Activated naive CD4-positive, alpha-beta T cell treated with anti-CD3 and anti-CD28 coated beads for 36 hours (primary cell): ENCODE measurements around the gene SIGLEC14. TPM values are rescaled to one million over a fixed set of nuclear protein-coding genes. Genes with fewer than 3 reads are reported as not detected.
A peak's percentile ranks its signal among the peaks of the same experiment; 100 is the strongest.
"Not testable (repeated sequence)": the region's sequence is repeated elsewhere in the genome, so short reads cannot be mapped to it uniquely, and the experiment has no call there.

ENCODE experiments used
- CTCF ChIA-PET: fragments of 350-600 bp; sonication (Branson Sonifier 250); formaldehyde crosslinking; loops from one replicate; lab custom pipeline; 2021; ENCODE audit warnings: antibody characterized with exemption; lab: Charles Lee
- DNase-seq: peaks from one replicate; pipeline ENCODE4 v3.0.0-alpha.2; 2020
- H3K27ac Mint-ChIP-seq: one replicate; pipeline ENCODE4 v1.8.0; 2021; ENCODE audit warnings: mild to moderate bottlenecking, mixed read lengths
- H3K27me3 Mint-ChIP-seq: one replicate; pipeline ENCODE4 v1.8.0; 2021; ENCODE audit warnings: low read depth, mixed read lengths
- H3K36me3 Mint-ChIP-seq: one replicate; pipeline ENCODE4 v1.8.0; 2021; ENCODE audit warnings: low read depth, mixed read lengths
- H3K4me1 Mint-ChIP-seq: one replicate; pipeline ENCODE4 v1.8.0; 2021; ENCODE audit warnings: low read depth, mixed read lengths
- H3K4me3 Mint-ChIP-seq: one replicate; pipeline ENCODE4 v1.8.0; 2021; ENCODE audit warnings: mild to moderate bottlenecking, moderate library complexity, mixed read lengths
- H3K9me3 Mint-ChIP-seq: one replicate; pipeline ENCODE4 v1.8.0; 2021; ENCODE audit warnings: mixed read lengths
- intact Hi-C: fragments of 100-400 bp; cut with micrococcal nuclease; formaldehyde crosslinking; loops from one replicate; pipeline ENCODE4 v1.15.1; 2023
- total RNA-seq, 2 experiments: library from RNA; stranded (reverse); gene quantifications; one replicate each; pipeline ENCODE4 v1.2.3, GENCODE V29; 2021

SIGLEC14 gene, protein sequence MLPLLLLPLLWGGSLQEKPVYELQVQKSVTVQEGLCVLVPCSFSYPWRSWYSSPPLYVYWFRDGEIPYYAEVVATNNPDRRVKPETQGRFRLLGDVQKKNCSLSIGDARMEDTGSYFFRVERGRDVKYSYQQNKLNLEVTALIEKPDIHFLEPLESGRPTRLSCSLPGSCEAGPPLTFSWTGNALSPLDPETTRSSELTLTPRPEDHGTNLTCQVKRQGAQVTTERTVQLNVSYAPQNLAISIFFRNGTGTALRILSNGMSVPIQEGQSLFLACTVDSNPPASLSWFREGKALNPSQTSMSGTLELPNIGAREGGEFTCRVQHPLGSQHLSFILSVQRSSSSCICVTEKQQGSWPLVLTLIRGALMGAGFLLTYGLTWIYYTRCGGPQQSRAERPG
- total RNA-seq = not detected

DNA sequence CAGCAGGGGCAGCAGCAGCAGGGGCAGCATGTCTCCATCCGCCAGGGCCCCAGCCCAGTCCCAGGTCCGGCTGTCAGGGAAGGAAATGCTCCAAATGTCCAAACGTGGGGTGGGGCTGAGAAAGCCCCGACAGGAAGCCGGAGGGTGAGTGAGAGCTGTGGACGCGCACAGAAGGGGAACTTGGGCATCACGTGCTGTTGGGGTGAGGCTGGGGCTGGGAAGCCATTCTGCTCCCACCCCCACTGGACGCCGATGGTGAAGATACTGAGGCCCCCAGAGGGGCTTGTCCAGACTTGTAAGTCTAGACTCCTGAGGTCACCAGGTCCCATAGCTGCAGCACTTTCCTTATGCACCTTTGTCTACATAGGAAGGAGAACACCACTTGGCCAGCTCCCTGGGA, at the start of gene SIGLEC14:
TSS of gene SIGLEC14 (minus strand) at position 96 of the 400 bp plus-strand sequence. CDS start at position 30, 66 bp downstream.
- H3K27ac Mint-ChIP-seq, DNase-seq, H3K36me3 Mint-ChIP-seq, intact Hi-C loops, H3K4me1 Mint-ChIP-seq, H3K9me3 Mint-ChIP-seq, H3K4me3 Mint-ChIP-seq: not testable (repeated sequence)
- CTCF ChIA-PET = interaction anchor here (1.2 to 1.4 kb wide), 2 partner anchors 10 to 14 kb away, joined by 3 read pairs; no protein-coding TSS in a partner anchor
- H3K27me3 Mint-ChIP-seq = peaks cover 19% of the 10 kb centered on the region

DNA sequence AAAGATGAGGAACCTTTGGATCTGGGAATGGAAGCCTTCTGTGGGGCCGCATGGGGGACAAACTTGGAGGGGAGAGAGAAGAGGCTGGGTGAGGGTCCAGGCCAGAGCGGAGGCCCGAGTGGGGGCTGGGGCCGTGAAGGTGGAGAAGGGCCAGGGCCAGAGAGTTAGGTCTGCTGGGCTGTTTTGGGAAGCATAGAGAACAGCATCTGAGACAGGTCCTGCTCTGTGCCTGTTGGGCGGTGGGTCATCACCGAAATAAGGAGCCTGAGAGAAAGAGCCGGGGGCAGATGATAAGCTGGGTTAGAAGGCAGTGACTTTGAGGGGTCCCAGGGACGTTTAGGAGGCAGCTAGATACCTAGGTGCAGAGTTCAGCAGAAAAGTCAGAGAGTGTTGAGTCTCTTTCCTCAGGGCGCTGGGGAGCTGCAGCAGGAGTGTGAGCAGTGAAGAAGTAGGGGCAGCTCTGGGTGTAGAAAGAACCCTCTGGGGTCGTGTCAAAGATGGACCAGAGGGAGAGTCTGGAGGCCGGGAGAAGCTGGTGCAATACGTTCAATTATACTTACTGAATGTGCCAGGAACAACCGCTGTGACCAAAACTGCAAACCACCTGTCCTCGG, 49.2 kb upstream of the SIGLEC14 start:
- intact Hi-C loops = no loop called here
- H3K27ac Mint-ChIP-seq = no peak overlapping the region
- CTCF ChIA-PET = interaction anchor here (1.1 kb wide), 1 partner anchor 38 kb away, joined by 3 read pairs; no protein-coding TSS in a partner anchor
- no peak for DNase-seq
- no peak overlapping the region for H3K4me3 Mint-ChIP-seq
- peaks cover 6% of the 10 kb centered on the region for H3K4me1 Mint-ChIP-seq
- H3K36me3 Mint-ChIP-seq = peaks cover 3% of the 10 kb centered on the region
- no peaks in the 10 kb centered on the region for H3K9me3 Mint-ChIP-seq
- H3K27me3 Mint-ChIP-seq = no peaks in the 10 kb centered on the region

DNA sequence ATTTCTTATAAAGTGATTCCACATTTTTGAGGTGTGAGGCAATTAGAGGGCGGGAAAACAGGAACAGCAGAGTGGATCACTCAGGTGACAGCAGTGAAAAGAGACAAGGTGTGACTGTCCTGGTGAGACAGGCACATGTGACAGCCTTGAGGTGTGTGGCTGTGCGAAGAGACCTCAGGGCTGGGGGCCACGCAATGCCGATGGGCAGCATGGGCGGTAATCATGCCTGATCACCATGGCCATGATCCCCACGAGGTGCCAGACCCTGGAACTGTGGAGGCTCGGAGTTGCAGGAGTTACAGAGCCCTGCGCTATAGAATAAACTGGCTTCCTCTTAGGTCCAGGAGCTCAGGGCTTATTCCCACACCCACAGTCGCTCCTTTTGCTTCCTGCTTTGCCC, 48.5 kb upstream of the SIGLEC14 start:
- intact Hi-C loops = no loop called here
- Mint-ChIP-seq H3K4me1 (peaks cover 6% of the 10 kb centered on the region), H3K9me3 (no peaks in the 10 kb centered on the region), H3K27ac (no peak overlapping the region), H3K36me3 (peaks cover 3% of the 10 kb centered on the region), H3K4me3 (no peak overlapping the region), H3K27me3 (no peaks in the 10 kb centered on the region)
- CTCF ChIA-PET = no interaction called here
- no peak for DNase-seq

DNA sequence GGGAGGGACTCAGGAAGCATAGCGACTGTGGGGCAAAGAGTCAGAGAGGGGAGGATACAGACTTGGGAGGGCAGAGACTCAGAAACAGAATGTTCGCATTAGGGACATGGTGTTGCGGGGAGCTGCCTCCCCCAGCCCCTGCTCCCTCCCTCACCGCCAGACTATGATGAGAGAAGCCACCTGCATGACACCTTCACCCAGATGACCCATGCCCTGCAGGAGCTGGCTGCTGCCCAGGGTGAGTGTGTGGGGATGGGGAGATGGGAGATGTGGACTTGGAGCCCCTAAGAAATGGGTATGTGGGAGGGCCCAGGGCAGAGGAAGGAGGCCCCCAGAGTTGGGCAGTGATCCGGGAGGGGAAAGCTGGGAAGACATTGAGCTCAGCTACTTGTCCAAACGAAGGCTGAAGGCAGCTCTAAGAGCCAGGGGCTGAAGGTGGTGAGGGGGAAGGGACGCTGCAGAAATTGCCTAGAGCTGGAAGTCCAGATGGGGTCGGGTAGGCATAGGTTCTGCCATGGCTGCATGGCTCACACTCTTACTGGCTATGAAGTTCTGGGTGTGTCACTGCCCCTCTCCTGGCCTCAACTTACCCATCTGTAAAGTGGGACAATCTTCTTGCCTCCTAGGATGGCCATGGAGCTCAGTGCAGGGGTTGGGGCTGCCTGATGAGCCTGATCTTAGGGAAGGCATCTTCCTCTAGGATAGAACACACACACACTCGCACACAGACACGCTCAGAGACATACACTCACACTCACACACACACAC, 47.9 kb upstream of the SIGLEC14 start:
- Mint-ChIP-seq H3K4me1 (peaks cover 6% of the 10 kb centered on the region), H3K36me3 (peaks cover 3% of the 10 kb centered on the region), H3K9me3 (no peaks in the 10 kb centered on the region), H3K27me3 (no peaks in the 10 kb centered on the region), H3K27ac (no peak overlapping the region), H3K4me3 (no peak overlapping the region)
- no peak for DNase-seq
- CTCF ChIA-PET = interaction anchor here (0.8 kb wide), 1 partner anchor 221 kb away, joined by 3 read pairs; no protein-coding TSS in a partner anchor
- intact Hi-C loops = no loop called here

DNA sequence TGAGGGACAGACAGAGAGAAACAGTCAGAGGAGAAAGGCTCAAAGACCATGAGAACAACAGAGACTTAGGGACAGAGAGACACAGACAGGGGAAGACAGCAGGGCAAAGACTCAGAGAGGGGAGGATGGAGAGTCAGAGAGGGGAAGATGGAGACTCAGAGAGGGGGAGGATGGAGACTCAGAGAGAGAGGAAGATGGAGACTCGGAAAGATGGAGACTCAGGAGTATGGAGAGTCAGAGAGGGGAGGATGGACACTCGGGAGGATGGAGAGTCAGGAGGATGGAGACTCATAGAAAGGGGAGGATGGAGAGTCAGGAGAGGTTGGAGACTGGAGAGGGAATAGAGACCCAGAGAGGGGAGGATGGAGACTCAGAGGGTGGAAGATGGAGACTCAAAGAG, 47.2 kb upstream of the SIGLEC14 start:
- H3K36me3 Mint-ChIP-seq = peaks cover 3% of the 10 kb centered on the region
- DNase-seq = no peak
- H3K27ac Mint-ChIP-seq = no peak overlapping the region
- H3K9me3 Mint-ChIP-seq = no peaks in the 10 kb centered on the region
- no peaks in the 10 kb centered on the region for H3K27me3 Mint-ChIP-seq
- H3K4me1 Mint-ChIP-seq = peaks cover 6% of the 10 kb centered on the region
- H3K4me3 Mint-ChIP-seq = no peak overlapping the region
- intact Hi-C loops = no loop called here
- CTCF ChIA-PET = no interaction called here

DNA sequence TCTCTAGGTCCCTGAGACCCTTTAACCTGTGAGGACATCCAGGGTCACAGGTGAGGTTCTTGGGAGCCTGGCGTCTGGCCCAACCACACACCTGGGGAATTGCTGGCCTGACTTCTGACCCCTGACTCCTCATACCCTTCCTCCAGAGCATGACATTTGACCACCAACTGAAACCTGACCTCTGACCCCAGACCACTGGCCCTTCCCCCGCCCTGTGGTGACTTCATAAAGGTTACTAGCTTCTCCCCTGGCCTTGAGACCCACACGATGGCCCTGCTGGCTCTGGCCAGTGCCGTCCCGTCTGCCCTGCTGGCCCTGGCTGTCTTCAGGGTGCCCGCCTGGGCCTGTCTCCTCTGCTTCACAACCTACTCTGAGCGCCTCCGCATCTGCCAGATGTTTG, 46.6 kb upstream of the SIGLEC14 start, which contains the start of gene SPACA6:
TSS of gene SPACA6 (plus strand) at position 71 of the 400 bp plus-strand sequence. CDS start at position 268, 197 bp downstream.
- CTCF ChIA-PET = no interaction called here

DNA sequence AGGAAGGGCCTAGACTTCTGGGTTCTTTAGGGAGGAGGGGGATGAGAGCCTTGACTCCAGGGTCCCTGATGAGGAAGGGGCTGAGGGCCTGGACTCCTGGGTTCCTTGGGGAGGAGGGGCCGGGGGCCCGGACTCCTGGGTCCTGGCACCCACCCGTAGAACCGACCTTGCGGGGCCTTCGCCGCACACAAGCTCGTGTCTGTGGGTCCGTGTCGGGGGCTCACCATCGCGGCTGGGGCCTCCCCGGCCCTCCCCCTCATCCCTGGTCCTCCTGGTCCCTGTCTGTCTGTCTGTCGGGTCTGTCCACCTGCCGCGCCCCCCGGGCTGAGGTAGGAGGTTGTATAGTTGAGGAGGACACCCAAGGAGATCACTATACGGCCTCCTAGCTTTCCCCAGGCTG, 45.8 kb upstream of the SIGLEC14 start:
- CTCF ChIA-PET = no interaction called here
- intact Hi-C loops = no loop called here

More for the DNA sequence above, 46.6 kb upstream of the SIGLEC14 start, which contains the start of gene SPACA6:
- intact Hi-C loops = no loop called here
- Mint-ChIP-seq H3K27ac (no peak within 1 kb of the TSS), H3K4me3 (no peak within 1 kb of the TSS), H3K4me1 (peaks cover 11% of the 10 kb centered on the region), H3K36me3 (peaks cover 3% of the 10 kb centered on the region), H3K9me3 (no peaks in the 10 kb centered on the region), H3K27me3 (no peaks in the 10 kb centered on the region)
- no peak for DNase-seq

DNA sequence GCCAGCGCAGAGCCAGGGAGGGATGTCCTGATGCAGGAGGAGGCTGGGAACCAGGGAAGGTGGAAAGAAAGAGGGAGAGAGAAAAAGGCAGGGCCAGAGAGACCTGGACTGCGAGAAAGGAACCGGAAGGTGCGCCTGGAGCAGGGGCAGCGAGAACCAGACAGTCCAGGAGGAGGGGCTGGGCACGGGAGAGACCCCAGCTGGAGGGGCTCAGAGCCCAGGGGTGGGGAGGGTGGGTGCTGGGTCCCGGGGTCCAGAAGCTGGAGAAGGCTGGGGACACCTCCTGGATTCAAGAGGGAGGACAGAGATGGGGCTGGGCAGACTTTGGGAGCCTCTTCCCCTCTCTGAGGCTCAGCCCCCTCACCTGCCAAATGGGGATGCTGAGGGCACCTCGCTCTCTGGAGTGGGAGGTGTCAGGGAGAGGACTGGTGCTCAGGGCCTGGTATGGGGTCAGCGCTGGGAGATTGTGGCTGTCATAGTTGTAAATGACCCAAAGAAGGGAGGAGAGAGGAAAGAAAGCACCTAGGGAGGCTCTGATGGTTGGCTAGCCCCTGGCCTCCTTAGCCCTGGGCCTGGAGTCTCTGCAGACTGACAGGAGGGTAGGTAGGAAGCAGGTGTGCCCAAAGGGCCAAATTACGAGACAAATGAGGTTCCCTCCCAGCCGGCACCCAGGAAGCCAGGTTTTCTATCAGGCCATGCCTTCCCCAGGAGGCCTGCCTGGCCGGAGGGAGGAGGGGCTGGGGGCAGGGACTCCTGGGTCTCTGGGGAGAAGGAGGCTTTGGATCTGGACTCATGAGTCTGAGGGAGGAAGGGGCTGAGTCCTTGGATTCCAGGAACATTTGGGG, 45.2 kb upstream of the SIGLEC14 start:
- CTCF ChIA-PET = no interaction called here
- peaks cover 12% of the 10 kb centered on the region for H3K4me1 Mint-ChIP-seq
- no peaks in the 10 kb centered on the region for H3K36me3 Mint-ChIP-seq
- peak overlapping the region; percentile 60 for H3K4me3 Mint-ChIP-seq
- intact Hi-C loops = no loop called here
- DNase-seq = no peak
- H3K27me3 Mint-ChIP-seq = no peaks in the 10 kb centered on the region
- H3K27ac Mint-ChIP-seq = peak overlapping the region; percentile 70
- H3K9me3 Mint-ChIP-seq = no peaks in the 10 kb centered on the region

More for the DNA sequence above, 45.8 kb upstream of the SIGLEC14 start:
- no peaks in the 10 kb centered on the region for H3K27me3 Mint-ChIP-seq
- no peaks in the 10 kb centered on the region for H3K9me3 Mint-ChIP-seq
- DNase-seq = no peak
- H3K4me1 Mint-ChIP-seq = peaks cover 12% of the 10 kb centered on the region
- H3K27ac Mint-ChIP-seq = no peak overlapping the region
- no peaks in the 10 kb centered on the region for H3K36me3 Mint-ChIP-seq
- H3K4me3 Mint-ChIP-seq = no peak overlapping the region

DNA sequence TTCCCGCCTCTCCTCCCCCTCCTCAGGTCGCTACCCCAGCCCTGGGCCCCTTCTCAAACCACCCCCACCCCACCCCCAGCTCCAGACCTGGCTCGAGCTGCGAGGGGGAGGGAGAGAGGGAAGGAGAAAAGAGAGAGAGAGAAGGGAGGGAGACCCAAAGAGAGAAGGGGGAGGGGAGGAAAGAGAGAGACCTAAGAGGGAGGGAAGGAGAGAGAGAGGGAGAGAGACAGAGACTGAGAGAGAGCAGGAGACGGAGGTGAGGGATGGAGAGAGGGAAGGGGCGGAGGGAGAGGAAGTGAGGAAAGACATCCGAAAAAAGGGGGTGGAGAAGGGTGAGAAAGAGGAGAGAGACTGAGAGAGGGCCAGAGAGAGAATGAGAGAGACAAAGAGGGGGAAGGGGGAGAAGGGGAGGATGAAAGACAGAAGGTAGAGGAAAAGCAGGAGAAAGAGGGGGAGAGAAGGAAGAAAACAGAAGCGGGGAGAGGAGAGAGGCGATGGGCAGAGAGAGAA, 44.5 kb upstream of the SIGLEC14 start:
- Mint-ChIP-seq H3K4me3 (peak overlapping the region; percentile 60), H3K9me3 (peaks cover 1% of the 10 kb centered on the region), H3K27me3 (no peaks in the 10 kb centered on the region), H3K4me1 (peaks cover 12% of the 10 kb centered on the region), H3K27ac (peak overlapping the region; percentile 70), H3K36me3 (no peaks in the 10 kb centered on the region)
- CTCF ChIA-PET = no interaction called here
- DNase-seq = no peak
- intact Hi-C loops = no loop called here

DNA sequence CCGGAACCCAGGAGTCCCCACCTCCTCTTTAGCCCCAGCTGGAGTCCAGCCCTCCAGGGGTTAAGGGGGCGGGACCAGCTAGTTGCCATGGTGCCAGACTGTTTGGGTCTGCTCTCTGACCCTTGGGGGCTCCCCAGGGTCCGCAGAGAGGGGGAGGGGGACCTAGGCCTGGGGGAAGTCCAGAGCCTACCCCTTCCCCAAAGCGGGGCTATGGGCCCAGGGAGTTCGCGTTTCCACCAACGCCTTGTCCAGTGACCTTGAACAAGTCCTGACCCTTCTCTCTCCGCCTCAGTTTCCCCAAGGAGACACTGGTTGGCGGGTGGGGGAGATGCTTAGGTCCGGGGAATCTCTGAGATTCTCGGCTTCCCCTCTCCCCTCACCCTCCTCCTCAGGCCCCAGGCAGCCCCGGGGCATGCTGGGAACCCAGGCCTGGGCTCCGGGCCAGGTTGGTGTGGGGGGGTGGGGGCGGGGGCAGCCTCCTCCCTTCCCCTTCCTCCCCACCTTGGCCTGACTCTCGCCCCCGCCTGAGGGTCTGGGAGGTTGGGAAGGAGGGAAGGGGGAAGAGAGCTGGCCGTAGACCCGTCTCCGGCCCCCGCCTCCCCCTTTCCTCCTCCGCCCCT, 43.9 kb upstream of the SIGLEC14 start:
- H3K36me3 Mint-ChIP-seq = no peaks in the 10 kb centered on the region
- H3K4me3 Mint-ChIP-seq = peak overlapping the region; percentile 90
- H3K9me3 Mint-ChIP-seq = peaks cover 5% of the 10 kb centered on the region
- peak overlapping the region; percentile 92 for H3K27ac Mint-ChIP-seq
- DNase-seq = peak; percentile 88
- peaks cover 12% of the 10 kb centered on the region for H3K4me1 Mint-ChIP-seq
- intact Hi-C loops = loop anchor here (1.0 kb wide), 1 partner anchor 14 kb away; no protein-coding TSS in a partner anchor
- CTCF ChIA-PET = no interaction called here
- no peaks in the 10 kb centered on the region for H3K27me3 Mint-ChIP-seq
